ENCODE data around the gene MRRF.

DNA sequence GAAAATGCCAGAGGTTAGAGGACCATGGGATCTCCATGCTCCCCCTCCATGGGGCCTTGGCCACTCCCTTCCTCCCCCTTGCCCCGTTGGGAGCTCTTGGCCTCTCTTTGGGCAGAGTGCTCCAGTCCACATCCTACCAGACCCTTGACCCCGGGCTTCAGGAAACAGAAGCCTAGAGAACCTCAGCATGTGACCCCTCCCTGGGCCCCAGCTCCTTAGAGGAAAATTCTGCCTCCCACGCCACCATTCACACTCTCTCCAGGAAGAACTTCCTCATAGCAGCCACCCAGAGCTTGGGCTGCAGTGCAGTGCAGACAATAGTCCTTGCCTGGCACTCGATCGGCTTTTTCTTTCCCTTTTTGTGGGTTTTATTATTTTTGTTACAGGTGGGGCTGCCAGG, 41.9 kb upstream of the MRRF start:
- TF ChIP-seq, protein P1, sequence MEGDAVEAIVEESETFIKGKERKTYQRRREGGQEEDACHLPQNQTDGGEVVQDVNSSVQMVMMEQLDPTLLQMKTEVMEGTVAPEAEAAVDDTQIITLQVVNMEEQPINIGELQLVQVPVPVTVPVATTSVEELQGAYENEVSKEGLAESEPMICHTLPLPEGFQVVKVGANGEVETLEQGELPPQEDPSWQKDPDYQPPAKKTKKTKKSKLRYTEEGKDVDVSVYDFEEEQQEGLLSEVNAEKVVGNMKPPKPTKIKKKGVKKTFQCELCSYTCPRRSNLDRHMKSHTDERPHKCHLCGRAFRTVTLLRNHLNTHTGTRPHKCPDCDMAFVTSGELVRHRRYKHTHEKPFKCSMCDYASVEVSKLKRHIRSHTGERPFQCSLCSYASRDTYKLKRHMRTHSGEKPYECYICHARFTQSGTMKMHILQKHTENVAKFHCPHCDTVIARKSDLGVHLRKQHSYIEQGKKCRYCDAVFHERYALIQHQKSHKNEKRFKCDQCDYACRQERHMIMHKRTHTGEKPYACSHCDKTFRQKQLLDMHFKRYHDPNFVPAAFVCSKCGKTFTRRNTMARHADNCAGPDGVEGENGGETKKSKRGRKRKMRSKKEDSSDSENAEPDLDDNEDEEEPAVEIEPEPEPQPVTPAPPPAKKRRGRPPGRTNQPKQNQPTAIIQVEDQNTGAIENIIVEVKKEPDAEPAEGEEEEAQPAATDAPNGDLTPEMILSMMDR (IDR thresholded peaks at IDR 0.05): no peak
- no peak for TF ChIP-seq POLR2A (IDR thresholded peaks at IDR 0.05)
- no peak for TF ChIP-seq EP300 (IDR thresholded peaks at IDR 0.05)

All from tibial nerve (tissue), 4 donors.